OCI-M1 (cell line): ENCODE results near the gene ATXN2.
"Not testable (repeated sequence)": the region's sequence is repeated elsewhere in the genome, so short reads cannot be mapped to it uniquely, and the experiment has no call there.

Experiments
- DNase-seq: peaks from one replicate; lab custom pipeline; 2025; lab: John Stamatoyannopoulos, UW

Gene ATXN2

GRCh38 chr12:111570084-111570961 lies 28.8 kb downstream of the ATXN2 start:
- DNase-seq = no peak

- DNase-seq = no peak
These were observed 29.6 kb downstream of the ATXN2 start for GRCh38 chr12:111569363-111570083.

- not testable (repeated sequence) for DNase-seq
These were observed 38.3 kb downstream of the ATXN2 start for GRCh38 chr12:111560844-111561243.

GRCh38 chr12:111558107-111558376 lies 41.1 kb downstream of the ATXN2 start:
- no peak for DNase-seq

- DNase-seq = no peak
These were observed 41.6 kb downstream of the ATXN2 start for GRCh38 chr12:111557271-111558106.

GRCh38 chr12:111556676-111557075 lies 42.4 kb downstream of the ATXN2 start:
- peak; percentile 45 for DNase-seq

GRCh38 chr12:111555313-111555712 lies 43.8 kb downstream of the ATXN2 start:
- not testable (repeated sequence) for DNase-seq

- DNase-seq = no peak
These were observed 52.2 kb downstream of the ATXN2 start for GRCh38 chr12:111546758-111547383.

GRCh38 chr12:111546171-111546570 lies 52.9 kb downstream of the ATXN2 start:
- DNase-seq = no peak

GRCh38 chr12:111544032-111544431 lies 55.1 kb downstream of the ATXN2 start:
- DNase-seq = no peak

- DNase-seq = no peak
These were observed 66.4 kb downstream of the ATXN2 start for GRCh38 chr12:111532751-111533150.

- peak; percentile 69 for DNase-seq
These were observed 69.4 kb downstream of the ATXN2 start for GRCh38 chr12:111529424-111530368.

GRCh38 chr12:111523587-111524167 lies 75.4 kb downstream of the ATXN2 start:
- no peak for DNase-seq

GRCh38 chr12:111521801-111522200 lies 77.3 kb downstream of the ATXN2 start:
- DNase-seq = no peak

- DNase-seq = no peak
These were observed 79.2 kb downstream of the ATXN2 start for GRCh38 chr12:111519937-111520336.

GRCh38 chr12:111519083-111519482 lies 80.0 kb downstream of the ATXN2 start:
- DNase-seq = no peak

GRCh38 chr12:111507719-111508118 lies 91.4 kb downstream of the ATXN2 start:
- DNase-seq = not testable (repeated sequence)

- DNase-seq = not testable (repeated sequence)
These were observed 91.9 kb downstream of the ATXN2 start for GRCh38 chr12:111507258-111507657.

GRCh38 chr12:111506260-111506659 lies 92.9 kb downstream of the ATXN2 start:
- no peak for DNase-seq

GRCh38 chr12:111505601-111506036 lies 93.5 kb downstream of the ATXN2 start:
- DNase-seq = peak; percentile 49
